ENCODE data around the gene GPR146. TPM values are rescaled to one million over a fixed set of nuclear protein-coding genes. Genes with fewer than 3 reads are reported as not detected.
A peak's percentile ranks its signal among the peaks of the same experiment; 100 is the strongest.

GPR146 gene
- total and polyA plus RNA-seq, 2 experiments from 2014 or later = 2.6 to 5.2 TPM

DNA sequence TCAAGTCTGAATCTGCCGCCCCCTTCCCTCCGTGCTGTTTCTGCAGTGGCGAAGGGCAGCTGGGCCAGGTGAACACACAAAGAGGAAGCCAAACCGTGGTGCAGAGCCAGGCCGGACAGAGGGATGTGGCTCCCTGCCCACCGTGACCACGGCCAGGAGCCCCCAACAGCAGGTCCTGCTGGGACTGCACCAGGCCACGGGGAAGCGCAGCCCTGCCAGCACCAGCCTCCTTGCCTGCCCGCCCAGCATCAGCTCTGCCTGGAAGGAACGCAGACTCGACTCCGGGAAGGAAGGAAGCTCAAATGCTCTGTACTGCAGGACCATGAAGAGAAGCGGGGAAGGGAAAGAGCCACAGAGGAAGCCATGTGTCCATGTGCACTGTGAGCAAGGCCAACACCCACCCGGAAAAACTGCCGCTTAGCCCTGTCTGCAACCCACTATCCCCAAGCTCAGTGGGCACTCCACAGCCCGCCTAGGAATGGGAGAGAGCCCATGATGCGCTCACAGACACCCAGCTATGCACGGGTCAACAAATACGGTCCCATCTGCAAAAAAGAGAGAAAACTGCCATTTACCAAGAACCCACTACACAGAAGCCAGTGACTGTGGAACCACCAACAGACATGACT is 62.6 kb downstream of the GPR146 start:
- TF ChIP-seq EZH2 (IDR thresholded peaks at IDR 0.05; ENCODE audit: borderline replicate concordance) = no peak
- TF ChIP-seq CTCF (IDR thresholded peaks at IDR 0.05; ENCODE audit: poor library complexity) = no peak
- no peak for TF ChIP-seq EZH2phosphoT487 (IDR thresholded peaks at IDR 0.05; ENCODE audit: low read depth, severe bottlenecking, unreplicated experiment)
- H2AFZ ChIP-seq = no peak overlapping the region
- peaks cover 2% of the 10 kb centered on the region for H3K4me1 ChIP-seq (ENCODE audit: insufficient read depth)
- H3K9me3 ChIP-seq (ENCODE audit: low read depth) = no peaks in the 10 kb centered on the region
- no peak overlapping the region for H3K27ac ChIP-seq
- H3K9me2 ChIP-seq (replicated peaks; ENCODE audit: insufficient read depth) = no peaks in the 10 kb centered on the region
- H3K36me3 ChIP-seq (replicated peaks; ENCODE audit: insufficient read depth, low read depth) = no peaks in the 10 kb centered on the region
- peaks cover 2% of the 10 kb centered on the region for H3K79me2 ChIP-seq
- H3K4me2 ChIP-seq = no peak overlapping the region
- H3K27me3 ChIP-seq = no peaks in the 10 kb centered on the region
- 94% methylated on average over 20 of the region's 20 CpGs for WGBS (ENCODE audit: low lambda C conversion rate, missing lambda C conversion rate)
- no peak overlapping the region for H3K4me3 ChIP-seq
- no peak for DNase-seq (ENCODE audit: low spot score)
- H4K20me1 ChIP-seq (ENCODE audit: insufficient read depth, poor library complexity, severe bottlenecking) = no peaks in the 10 kb centered on the region

DNA sequence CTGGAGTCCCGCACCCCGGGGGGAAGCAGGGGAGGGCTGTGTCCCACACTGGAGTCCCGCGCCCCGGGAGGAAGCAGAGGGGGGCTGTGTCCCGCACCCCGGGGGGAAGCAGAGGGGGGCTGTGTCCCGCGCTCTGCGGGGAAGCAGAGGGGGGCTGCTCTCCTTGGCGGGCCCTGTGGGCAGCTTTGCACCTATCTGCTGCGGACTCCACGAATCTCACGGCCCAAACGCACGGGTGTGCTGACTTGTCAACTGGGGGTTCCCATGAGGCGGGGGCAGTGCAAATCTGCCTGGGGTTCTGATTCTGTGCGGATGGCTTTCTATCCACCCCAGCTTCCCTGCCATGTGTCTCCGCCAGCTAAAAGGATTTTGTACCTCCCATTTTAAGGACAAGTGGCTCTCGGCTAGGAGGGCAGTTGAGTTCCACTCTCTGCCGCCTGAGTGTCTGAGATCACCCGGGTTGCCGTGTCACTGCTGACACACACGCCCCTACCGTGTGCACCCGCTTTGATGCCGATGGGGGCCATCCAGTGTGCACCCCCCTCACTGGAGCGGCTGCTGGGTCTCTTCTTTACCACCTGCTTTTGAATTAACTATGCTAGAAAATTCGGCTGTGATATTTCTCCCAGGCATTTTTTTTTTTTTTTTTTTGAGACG is 64.0 kb downstream of the GPR146 start:
- WGBS (ENCODE audit: low lambda C conversion rate, missing lambda C conversion rate) = 96% methylated on average over 26 of the region's 30 CpGs
- H3K36me3 ChIP-seq (replicated peaks; ENCODE audit: insufficient read depth, low read depth) = no peaks in the 10 kb centered on the region

More for the DNA sequence above, 64.0 kb downstream of the GPR146 start:
- no peak overlapping the region for H3K27ac ChIP-seq
- no peak overlapping the region for H3K4me2 ChIP-seq
- H4K20me1 ChIP-seq (ENCODE audit: insufficient read depth, poor library complexity, severe bottlenecking) = no peaks in the 10 kb centered on the region
- no peaks in the 10 kb centered on the region for H3K4me1 ChIP-seq (ENCODE audit: insufficient read depth)
- H3K27me3 ChIP-seq = no peaks in the 10 kb centered on the region
- H3K9me2 ChIP-seq (replicated peaks; ENCODE audit: insufficient read depth) = no peaks in the 10 kb centered on the region
- no peak for TF ChIP-seq CTCF (IDR thresholded peaks at IDR 0.05; ENCODE audit: poor library complexity)
- TF ChIP-seq EZH2 (IDR thresholded peaks at IDR 0.05; ENCODE audit: borderline replicate concordance) = no peak
- no peak for TF ChIP-seq EZH2phosphoT487 (IDR thresholded peaks at IDR 0.05; ENCODE audit: low read depth, severe bottlenecking, unreplicated experiment)
- peaks cover 2% of the 10 kb centered on the region for H3K79me2 ChIP-seq
- H3K9me3 ChIP-seq (ENCODE audit: low read depth) = no peaks in the 10 kb centered on the region
- DNase-seq (ENCODE audit: low spot score) = no peak
- no peak overlapping the region for H3K4me3 ChIP-seq
- H2AFZ ChIP-seq = no peak overlapping the region

MicroRNA genes within 50 kb of the gene (microRNA counts, 767-probe panel; counts per million panel counts)
- microRNA hsa-miR-339-3p (not detected), microRNA hsa-miR-339-5p (not detected)

Small RNAs within 50 kb of the gene (microRNA-seq; reads per million reads assigned to microRNA genes)
- 874 reads per million, percentile 78 among the genes with 10 or more reads in this experiment for gene MIR339

Small RNAs within 50 kb of the gene (small RNA-seq; reads per million reads assigned to genes)
- 16.9 reads per million, percentile 96 among the genes with 10 or more reads in this experiment for gene MIR339

Other genes starting within 250 kb of the GPR146 start
- gene SUN1, start 212.1 kb upstream of the GPR146 start, total RNA-seq = 101 and 109 TPM in 2 replicates
- gene SUN1, start 212.1 kb upstream of the GPR146 start, polyA plus RNA-seq = 72.3 and 75.0 TPM in 2 replicates
- 46.3 and 48.3 TPM in 2 replicates for gene GET4, start 168.0 kb upstream of the GPR146 start, total RNA-seq
- gene GET4, start 168.0 kb upstream of the GPR146 start, polyA plus RNA-seq = 102 and 126 TPM in 2 replicates
- 25.8 and 35.7 TPM in 2 replicates for gene ADAP1, start 89.9 kb upstream of the GPR146 start, total RNA-seq
- 16.3 and 25.6 TPM in 2 replicates for gene ADAP1, start 89.9 kb upstream of the GPR146 start, polyA plus RNA-seq
- 9.9 and 11.6 TPM in 2 replicates for gene COX19, start 69.0 kb upstream of the GPR146 start, total RNA-seq
- gene COX19, start 69.0 kb upstream of the GPR146 start, polyA plus RNA-seq = 18.9 and 21.2 TPM in 2 replicates
- 20.3 and 31.1 TPM in 2 replicates for gene CYP2W1, start 61.4 kb upstream of the GPR146 start, total RNA-seq
- gene CYP2W1, start 61.4 kb upstream of the GPR146 start, polyA plus RNA-seq = 72.3 and 112 TPM in 2 replicates
- gene GPER1, start 43.6 kb downstream of the GPR146 start, total RNA-seq = 3.6 and 4.5 TPM in 2 replicates
- gene GPER1, start 43.6 kb downstream of the GPR146 start, polyA plus RNA-seq = 9.1 and 11.1 TPM in 2 replicates
- gene ZFAND2A, start 115.7 kb downstream of the GPR146 start, total RNA-seq = 29.4 and 35.4 TPM in 2 replicates
- 37.3 and 54.3 TPM in 2 replicates for gene ZFAND2A, start 115.7 kb downstream of the GPR146 start, polyA plus RNA-seq
- not detected in 2 replicates for gene UNCX, start 188.3 kb downstream of the GPR146 start, total RNA-seq
- gene UNCX, start 188.3 kb downstream of the GPR146 start, polyA plus RNA-seq = not detected in 2 replicates